GM20000 (cell line): ENCODE results near the gene BCOR.

ENCODE experiments used
- DNase-seq: peaks from one replicate; pipeline ENCODE4 v3.0.0; 2012; ENCODE audit warnings: low spot score
- CTCF ChIP-seq: IDR thresholded peaks from 2 replicates; pipeline ENCODE4 v1.5.1; 2012; ENCODE audit warnings: mild to moderate bottlenecking, control low read depth; ENCODE audit errors: extremely low read depth, missing control alignments

Gene BCOR

DNA sequence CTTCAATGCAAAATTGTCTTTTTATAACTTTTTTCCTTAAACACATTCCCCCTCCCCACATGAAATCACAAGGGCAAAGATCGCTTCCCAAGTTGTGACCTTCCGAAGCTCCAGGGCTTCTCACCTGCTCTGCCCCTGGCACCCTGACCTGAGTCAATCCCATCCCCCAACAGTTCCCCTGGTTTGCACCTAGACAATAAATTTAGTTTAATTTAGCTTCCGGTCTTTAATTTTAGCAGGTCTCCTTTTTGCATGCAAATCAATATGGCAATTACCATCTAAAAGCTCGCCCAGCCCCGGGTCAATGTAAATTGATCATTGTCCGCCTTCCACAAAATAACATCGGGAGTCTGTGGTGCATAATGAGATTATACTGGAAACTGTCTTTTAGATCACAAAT lies 6.8 kb downstream of the BCOR start:
- no peak for TF ChIP-seq CTCF
- no peak for DNase-seq

- peak; percentile 24 for DNase-seq
- TF ChIP-seq CTCF = no peak
These were observed 7.5 kb downstream of the BCOR start for GRCh38 chrX:40090050-40090804.

- no peak for TF ChIP-seq CTCF
- no peak for DNase-seq
These were observed 8.8 kb downstream of the BCOR start for GRCh38 chrX:40088803-40089540.

- TF ChIP-seq CTCF = no peak
- no peak for DNase-seq
These were observed 9.5 kb downstream of the BCOR start for GRCh38 chrX:40088299-40088625.

GRCh38 chrX:40087425-40088298 lies 10.1 kb downstream of the BCOR start:
- no peak for DNase-seq
- no peak for TF ChIP-seq CTCF

DNA sequence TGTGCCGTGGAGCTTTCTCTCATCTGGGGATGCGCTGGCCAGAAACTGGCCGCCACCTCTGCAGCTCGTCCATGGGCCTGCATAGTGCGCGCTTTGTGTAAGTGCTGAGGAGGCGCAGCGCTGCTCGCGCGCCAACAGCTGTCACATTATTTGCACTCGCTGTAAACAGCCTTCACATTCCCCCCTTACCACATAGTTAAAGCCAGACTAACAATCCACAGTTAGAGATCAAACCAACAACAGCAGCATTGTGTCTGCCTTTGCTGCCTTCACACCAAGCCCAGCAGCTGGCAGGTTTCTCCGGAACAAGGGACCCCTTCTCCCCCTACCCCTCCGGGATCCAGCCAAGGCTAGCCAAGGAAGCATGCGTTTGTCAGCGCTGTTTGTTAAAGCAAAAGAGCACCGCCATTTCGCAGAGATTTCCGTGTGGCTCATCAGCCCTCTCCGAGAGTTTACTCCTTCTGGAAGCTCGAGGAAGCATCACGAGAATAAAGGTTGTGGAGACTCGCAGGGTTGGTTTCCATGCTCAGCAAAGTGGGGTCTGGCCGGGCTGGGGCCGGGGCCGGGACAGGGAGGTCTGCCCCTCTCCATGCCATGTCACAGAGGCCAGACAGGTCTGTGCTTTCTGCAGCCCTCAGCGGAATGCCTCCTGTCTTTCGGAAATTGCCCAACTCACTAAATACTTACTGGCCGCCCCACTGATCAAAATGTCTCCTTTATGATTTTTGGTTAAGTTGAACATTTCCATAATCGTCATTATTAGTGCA lies 11.0 kb downstream of the BCOR start:
- TF ChIP-seq CTCF = no peak
- no peak for DNase-seq
